NT2/D1 (cell line): ENCODE results near the gene CA5A.

Experiments used
- DNase-seq: peaks from one replicate; pipeline ENCODE4 v3.0.0-alpha.2; 2011; ENCODE audit warnings: low read depth, low spot score
- H3K27me3 ChIP-seq: 2 replicates; pipeline ENCODE4 v1.6.0; 2011; ENCODE audit warnings: mild to moderate bottlenecking; ENCODE audit not compliant: insufficient read length, insufficient read depth
- H3K36me3 ChIP-seq: 2 replicates; pipeline ENCODE4 v1.6.1; 2011; ENCODE audit warnings: mild to moderate bottlenecking, low read length, mixed read lengths; ENCODE audit not compliant: insufficient read depth, insufficient read length
- H3K4me1 ChIP-seq: 2 replicates; pipeline ENCODE4 v1.5.1; 2011; ENCODE audit not compliant: insufficient read depth, insufficient read length
- H3K4me3 ChIP-seq: 2 replicates; pipeline ENCODE4 v1.5.1; 2011; ENCODE audit warnings: low read depth; ENCODE audit not compliant: insufficient read length
- H3K9ac ChIP-seq: 2 replicates; pipeline ENCODE4 v1.6.0; 2011; ENCODE audit warnings: low read depth; ENCODE audit not compliant: insufficient read length
- H3K9me3 ChIP-seq: 2 replicates; pipeline ENCODE4 v1.5.1; 2011; ENCODE audit warnings: mild to moderate bottlenecking, low read length; ENCODE audit not compliant: insufficient read depth
- SUZ12 ChIP-seq: IDR thresholded peaks from 2 replicates; pipeline ENCODE4 v1.6.1; 2011; ENCODE audit not compliant: insufficient read length, insufficient read depth; ENCODE audit errors: extremely low read depth
- YY1 ChIP-seq: IDR thresholded peaks from 2 replicates; pipeline ENCODE4 v1.6.1; 2011; ENCODE audit not compliant: insufficient read length, insufficient read depth
- ZNF274 ChIP-seq: IDR thresholded peaks from 2 replicates; pipeline ENCODE4 v1.6.1; 2011; ENCODE audit warnings: mild to moderate bottlenecking, low read depth, low read length

Gene CA5A

DNA sequence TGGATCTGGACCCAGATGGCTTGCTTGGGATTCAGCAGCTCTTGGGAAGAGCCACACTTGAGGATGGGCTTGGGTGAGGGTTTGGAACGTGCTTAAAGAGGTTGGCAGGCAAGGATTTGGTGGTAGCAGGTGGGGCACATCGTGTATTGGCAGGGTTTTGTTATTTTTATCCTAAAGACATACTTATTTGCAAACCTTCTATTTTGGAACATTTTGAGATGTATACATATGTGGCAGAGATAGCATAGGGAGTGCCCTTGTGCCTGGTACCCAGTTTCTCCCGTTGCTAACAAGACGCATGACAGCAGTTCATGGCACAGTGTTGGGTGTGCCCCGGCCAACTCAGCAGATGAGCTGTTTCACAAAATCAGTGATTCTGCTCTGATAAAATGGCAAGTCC is 24.0 kb upstream of the CA5A start:
- Histone ChIP-seq H3K36me3 (peaks cover 63% of the 10 kb centered on the region), H3K9ac (no peak overlapping the region)
- no peak for TF ChIP-seq SUZ12
- TF ChIP-seq ZNF274: no peak
- no peak for TF ChIP-seq YY1

DNA sequence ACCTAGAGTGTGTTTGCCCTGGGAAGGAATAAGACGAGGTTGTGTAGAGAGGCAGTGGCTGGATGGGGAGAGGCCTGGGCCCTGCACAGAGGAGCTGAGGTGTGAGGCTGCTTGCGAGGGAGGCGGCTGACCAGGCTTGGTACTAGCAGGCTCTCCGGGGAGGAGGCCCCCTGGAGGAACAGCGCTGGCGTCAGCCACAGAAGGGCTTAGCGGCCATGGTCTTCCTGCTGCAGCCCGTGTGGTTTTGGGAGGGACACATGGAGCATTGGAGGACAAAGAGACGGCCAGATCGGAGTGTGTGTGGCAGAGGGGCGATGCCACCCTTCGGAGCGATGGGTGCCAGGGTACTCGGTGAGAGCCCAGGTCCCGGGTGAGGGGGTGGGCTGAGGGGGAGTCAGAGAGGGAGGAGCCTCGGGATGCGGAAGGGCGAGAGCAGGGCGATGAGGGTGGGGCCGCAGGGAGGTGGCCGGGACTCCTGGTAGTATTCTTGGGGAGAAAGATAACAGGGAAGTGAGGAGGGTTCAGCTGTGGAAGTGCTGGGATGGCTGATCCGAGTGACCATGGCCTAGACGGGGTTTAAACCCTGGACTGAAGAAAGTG is 23.2 kb upstream of the CA5A start:
- Histone ChIP-seq H3K27me3 (no peaks in the 10 kb centered on the region), H3K36me3 (peaks cover 71% of the 10 kb centered on the region), H3K9ac (no peak overlapping the region), H3K9me3 (no peaks in the 10 kb centered on the region), H3K4me3 (no peak overlapping the region), H3K4me1 (peaks cover 12% of the 10 kb centered on the region)
- TF ChIP-seq YY1 (no peak), SUZ12 (no peak), ZNF274 (no peak)
- no peak for DNase-seq

More for the DNA sequence above, 24.0 kb upstream of the CA5A start:
- Histone ChIP-seq H3K4me1 (peaks cover 8% of the 10 kb centered on the region), H3K9me3 (no peaks in the 10 kb centered on the region), H3K27me3 (no peaks in the 10 kb centered on the region), H3K4me3 (no peak overlapping the region)
- DNase-seq: no peak

DNA sequence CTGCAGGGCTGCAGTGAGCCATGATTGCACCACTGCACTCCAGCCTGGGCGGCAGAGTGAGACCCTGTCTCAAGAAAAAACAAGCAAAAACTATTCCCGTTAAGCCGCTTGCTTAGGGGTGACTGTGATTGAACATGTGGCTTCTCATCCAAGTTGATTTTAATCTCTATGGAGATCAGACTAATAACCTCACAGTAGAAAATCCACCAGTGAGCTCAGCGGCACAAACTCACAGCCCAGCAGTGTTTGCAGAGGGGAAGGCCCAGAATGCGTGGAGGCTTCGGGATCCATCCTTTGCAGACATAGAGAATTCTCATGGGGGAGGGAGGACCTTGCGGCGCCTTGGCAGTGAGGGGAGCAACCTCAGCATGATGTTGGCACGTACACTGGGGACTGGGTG is 22.3 kb upstream of the CA5A start:
- no peak for DNase-seq
- no peak overlapping the region for H3K9ac ChIP-seq
- H3K4me1 ChIP-seq: peaks cover 12% of the 10 kb centered on the region
- peaks cover 77% of the 10 kb centered on the region for H3K36me3 ChIP-seq
- no peak for TF ChIP-seq ZNF274
- no peak for TF ChIP-seq SUZ12
- no peaks in the 10 kb centered on the region for H3K9me3 ChIP-seq
- no peak overlapping the region for H3K4me3 ChIP-seq
- H3K27me3 ChIP-seq: no peaks in the 10 kb centered on the region

DNA sequence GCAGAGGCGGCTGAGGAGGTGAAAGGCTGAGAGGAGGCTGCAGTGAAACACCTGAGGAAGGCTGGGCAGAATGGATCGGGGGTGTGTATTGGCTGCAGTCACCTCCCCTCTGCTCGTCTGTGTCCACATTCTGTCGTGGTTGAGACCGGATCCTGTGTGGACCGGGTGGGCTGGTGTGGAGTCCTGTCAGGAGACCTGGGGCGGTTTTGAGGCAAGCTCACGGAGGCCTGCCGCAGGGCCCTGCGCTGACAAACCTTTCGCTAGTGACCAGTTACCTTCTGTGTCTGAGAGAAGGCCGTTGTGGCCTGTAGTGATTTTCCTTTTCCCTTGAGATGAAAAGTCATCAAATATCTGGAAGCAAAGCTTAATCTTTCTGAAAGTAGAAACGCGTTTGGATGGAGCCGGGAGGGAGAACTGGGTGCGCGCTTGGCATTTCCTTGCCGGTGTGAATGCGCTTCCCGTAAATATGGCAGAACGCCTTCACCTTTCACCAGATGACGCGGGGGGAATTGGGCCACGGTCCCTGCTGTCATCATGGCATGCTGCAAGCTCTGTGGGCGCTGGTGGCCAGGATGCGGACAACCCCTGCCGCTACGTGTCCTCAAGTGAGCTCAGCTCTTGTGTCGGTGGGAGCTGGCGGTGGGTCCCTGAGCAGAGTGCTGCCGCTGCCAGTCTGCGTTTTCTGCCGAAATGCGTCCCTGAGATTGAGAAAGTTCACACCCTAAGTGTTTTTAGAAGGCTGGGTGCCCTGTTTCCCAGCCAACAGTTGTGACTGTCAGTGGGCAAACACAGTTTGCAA is 21.2 kb upstream of the CA5A start:
- Histone ChIP-seq H3K9me3 (no peaks in the 10 kb centered on the region), H3K27me3 (no peaks in the 10 kb centered on the region), H3K4me3 (no peak overlapping the region), H3K9ac (no peak overlapping the region), H3K36me3 (peaks cover 82% of the 10 kb centered on the region), H3K4me1 (peaks cover 15% of the 10 kb centered on the region)
- no peak for TF ChIP-seq ZNF274
- no peak for TF ChIP-seq YY1
- no peak for DNase-seq

GRCh38 chr16:87956365-87957231 is 20.3 kb upstream of the CA5A start:
- H3K36me3 ChIP-seq: peaks cover 85% of the 10 kb centered on the region
- DNase-seq: no peak
- TF ChIP-seq YY1 (no peak), ZNF274 (no peak), SUZ12 (no peak)
- H3K27me3 ChIP-seq: no peaks in the 10 kb centered on the region
- H3K9ac ChIP-seq: no peak overlapping the region
- H3K4me1 ChIP-seq: peaks cover 15% of the 10 kb centered on the region
- H3K9me3 ChIP-seq: no peaks in the 10 kb centered on the region
- no peak overlapping the region for H3K4me3 ChIP-seq

GRCh38 chr16:87956098-87956364 is 19.7 kb upstream of the CA5A start:
- Histone ChIP-seq H3K27me3 (no peaks in the 10 kb centered on the region), H3K4me3 (no peak overlapping the region), H3K9me3 (no peaks in the 10 kb centered on the region), H3K36me3 (peaks cover 81% of the 10 kb centered on the region), H3K9ac (no peak overlapping the region), H3K4me1 (peaks cover 15% of the 10 kb centered on the region)
- no peak for TF ChIP-seq ZNF274
- no peak for TF ChIP-seq YY1
- no peak for TF ChIP-seq SUZ12
- no peak for DNase-seq
